ENCODE data around the gene MEG3. TPM values are rescaled to one million over a fixed set of nuclear protein-coding genes. Genes with fewer than 3 reads are reported as not detected.

MEG3 gene
- total and polyA plus RNA-seq, 8 donors = 15.9 to 398 (median 329) TPM

DNA sequence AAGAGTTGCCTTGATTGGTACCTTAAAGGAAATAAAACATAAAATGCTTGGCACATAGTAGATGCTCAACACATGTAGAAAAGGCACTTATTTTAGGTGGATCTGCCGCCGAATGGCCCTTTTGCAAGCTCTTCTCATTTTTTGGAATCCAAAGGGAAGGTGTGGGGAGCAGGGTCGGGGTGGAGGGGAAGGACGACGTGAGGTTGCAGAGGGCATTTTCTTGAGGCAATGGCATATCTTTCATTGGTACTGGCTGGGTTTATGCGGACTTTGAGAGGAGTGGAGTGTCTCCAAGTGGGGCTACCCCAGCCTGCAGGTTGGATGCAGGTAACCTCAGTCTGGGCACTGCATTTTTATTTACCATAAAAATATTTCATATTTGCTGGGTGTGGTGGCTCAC lies 69.5 kb downstream of the MEG3 start:
- no peak overlapping the region for H3K27ac ChIP-seq
- peaks cover 9 to 72% of the 10 kb centered on the region in 2 donors for H3K27me3 ChIP-seq
- peaks cover 0 to 6% of the 10 kb centered on the region in 2 donors for H3K4me1 ChIP-seq
- ATAC-seq (no peak), DNase-seq (no peak)
- TF ChIP-seq, protein P1, sequence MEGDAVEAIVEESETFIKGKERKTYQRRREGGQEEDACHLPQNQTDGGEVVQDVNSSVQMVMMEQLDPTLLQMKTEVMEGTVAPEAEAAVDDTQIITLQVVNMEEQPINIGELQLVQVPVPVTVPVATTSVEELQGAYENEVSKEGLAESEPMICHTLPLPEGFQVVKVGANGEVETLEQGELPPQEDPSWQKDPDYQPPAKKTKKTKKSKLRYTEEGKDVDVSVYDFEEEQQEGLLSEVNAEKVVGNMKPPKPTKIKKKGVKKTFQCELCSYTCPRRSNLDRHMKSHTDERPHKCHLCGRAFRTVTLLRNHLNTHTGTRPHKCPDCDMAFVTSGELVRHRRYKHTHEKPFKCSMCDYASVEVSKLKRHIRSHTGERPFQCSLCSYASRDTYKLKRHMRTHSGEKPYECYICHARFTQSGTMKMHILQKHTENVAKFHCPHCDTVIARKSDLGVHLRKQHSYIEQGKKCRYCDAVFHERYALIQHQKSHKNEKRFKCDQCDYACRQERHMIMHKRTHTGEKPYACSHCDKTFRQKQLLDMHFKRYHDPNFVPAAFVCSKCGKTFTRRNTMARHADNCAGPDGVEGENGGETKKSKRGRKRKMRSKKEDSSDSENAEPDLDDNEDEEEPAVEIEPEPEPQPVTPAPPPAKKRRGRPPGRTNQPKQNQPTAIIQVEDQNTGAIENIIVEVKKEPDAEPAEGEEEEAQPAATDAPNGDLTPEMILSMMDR (IDR thresholded peaks at IDR 0.05) = no peak
- no peak overlapping the region for H3K4me3 ChIP-seq
- H3K36me3 ChIP-seq = no peaks in the 10 kb centered on the region
- intact Hi-C loops (cut with DNase I) = no loop called here
- H3K9me3 ChIP-seq = no peaks in the 10 kb centered on the region

DNA sequence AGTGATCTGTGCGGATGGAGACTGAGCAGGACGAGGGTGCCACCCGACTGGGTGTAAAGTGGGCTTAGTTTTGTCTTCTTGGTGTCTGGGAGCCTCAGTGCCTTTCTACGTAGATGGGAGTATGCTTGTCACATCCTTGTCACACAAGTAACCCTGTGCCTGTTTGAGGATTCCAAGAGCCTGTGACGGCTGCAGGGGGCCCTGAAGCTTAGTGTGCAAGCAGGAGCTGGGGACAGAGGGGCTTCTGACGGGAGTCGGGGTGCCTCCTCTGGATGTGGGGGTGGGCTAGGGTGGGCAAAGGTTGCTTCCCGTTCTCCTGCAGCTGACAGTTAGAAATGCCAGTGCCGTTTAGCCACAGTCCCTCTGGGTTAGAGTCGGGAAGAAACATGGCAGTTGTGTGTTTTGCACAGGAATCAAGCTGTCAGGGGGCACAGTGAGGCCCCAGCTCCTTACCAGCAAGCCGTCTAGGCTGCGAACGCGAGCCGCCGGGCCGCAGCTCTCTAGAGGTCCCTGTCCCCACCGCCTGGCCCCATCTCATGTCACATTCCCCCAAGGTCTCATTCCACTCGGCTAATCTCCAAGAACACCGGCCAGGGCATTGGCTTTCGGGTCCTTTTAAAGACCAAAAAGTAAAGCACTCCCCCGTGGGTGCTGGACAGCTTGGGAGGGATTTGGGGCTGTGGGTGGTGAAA lies 70.6 kb downstream of the MEG3 start:
- Histone ChIP-seq H3K4me1 (peaks cover 0 to 9% of the 10 kb centered on the region in 2 donors), H3K4me3 (no peak overlapping the region), H3K9me3 (no peaks in the 10 kb centered on the region), H3K27ac (no peak overlapping the region), H3K27me3 (peaks cover 9 to 83% of the 10 kb centered on the region in 2 donors), H3K36me3 (no peaks in the 10 kb centered on the region)
- ATAC-seq = no peak
- TF ChIP-seq, protein P1 (IDR thresholded peaks at IDR 0.05) = no peak
- peak in 1 of 4 donors; percentile 19 for DNase-seq
- intact Hi-C loops (cut with DNase I) = no loop called here

DNA sequence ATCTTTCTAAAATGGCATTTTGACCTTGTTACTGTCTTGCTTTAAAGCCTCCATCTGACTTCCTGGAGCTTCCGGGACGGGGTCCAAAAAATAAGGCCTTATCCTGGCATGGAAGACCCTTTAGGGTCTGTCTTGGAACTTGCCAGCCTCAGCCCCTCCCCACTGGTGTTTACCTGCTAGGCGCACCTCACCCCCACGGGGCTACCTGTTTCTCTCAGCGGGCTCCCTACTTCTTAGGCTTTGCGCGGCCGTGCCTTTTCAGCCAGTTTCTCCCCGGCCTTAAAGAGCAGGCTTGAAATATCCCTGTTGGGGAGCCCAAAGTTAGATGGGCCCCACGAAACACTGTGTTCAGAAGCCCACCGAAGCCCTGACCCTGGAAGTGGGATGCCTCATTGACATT lies 72.5 kb downstream of the MEG3 start:
- H3K27ac ChIP-seq = no peak overlapping the region
- no peak overlapping the region for H3K4me3 ChIP-seq
- DNase-seq (peak in 1 of 4 donors; percentile 34), ATAC-seq (no peak)
- H3K36me3 ChIP-seq = no peaks in the 10 kb centered on the region
- no peaks in the 10 kb centered on the region for H3K9me3 ChIP-seq
- TF ChIP-seq, protein P1 (IDR thresholded peaks at IDR 0.05) = no peak
- intact Hi-C loops (cut with DNase I) = no loop called here
- peaks cover 13 to 91% of the 10 kb centered on the region in 2 donors for H3K27me3 ChIP-seq
- peaks cover 0 to 9% of the 10 kb centered on the region in 2 donors for H3K4me1 ChIP-seq

DNA sequence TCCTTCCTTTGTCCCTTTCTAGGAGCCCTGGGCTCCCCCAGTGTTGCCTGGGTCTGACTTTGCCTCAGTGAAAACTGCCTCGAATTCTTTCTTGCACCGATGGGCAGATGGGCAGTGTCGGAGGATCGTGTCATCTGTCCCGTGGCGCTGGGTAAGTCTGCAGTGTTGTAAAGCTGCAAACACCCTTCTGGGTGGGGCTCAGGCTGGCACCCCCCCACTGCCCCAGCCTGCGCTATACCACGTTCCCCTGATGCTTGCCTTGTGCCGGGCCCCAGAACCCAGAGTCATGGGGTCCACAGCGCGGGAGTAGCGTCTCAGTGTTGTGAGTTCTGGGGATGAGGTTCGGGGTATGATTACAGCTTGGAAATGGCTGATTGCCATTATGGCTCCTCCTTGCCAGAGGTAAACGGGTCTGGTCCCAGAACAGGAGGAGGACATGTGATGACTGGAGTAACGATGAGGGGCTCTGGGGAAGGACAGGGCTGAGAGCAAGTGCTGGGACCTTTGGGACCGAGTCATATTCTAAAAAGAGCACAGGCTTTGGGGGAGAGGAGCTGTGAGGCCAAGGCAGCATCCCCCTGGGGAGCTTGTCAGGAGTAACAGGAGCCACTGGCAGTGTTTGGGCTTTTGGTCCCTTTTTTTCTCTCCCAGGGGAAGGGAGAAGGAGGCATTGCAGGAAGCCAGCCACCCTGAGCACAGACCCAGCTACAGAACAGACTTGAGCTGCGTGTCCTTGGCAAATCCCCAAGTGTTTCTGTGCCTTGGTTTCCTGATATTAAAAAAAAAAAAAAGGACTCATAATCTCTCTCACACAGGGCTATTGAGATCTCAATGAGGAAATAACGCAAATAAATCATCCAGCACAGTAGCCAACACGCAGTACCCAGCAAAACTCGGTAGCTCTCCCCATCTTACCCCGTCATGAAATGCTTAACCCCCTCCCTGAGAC lies 73.3 kb downstream of the MEG3 start:
- Histone ChIP-seq H3K36me3 (no peaks in the 10 kb centered on the region), H3K9me3 (no peaks in the 10 kb centered on the region), H3K4me3 (no peak overlapping the region), H3K27ac (no peak overlapping the region), H3K27me3 (peaks cover 18 to 96% of the 10 kb centered on the region in 2 donors), H3K4me1 (peaks cover 0 to 9% of the 10 kb centered on the region in 2 donors)
- peak in 2 of 4 donors; percentile 16 to 49 for DNase-seq
- intact Hi-C loops (cut with DNase I) = no loop called here
- ATAC-seq = no peak
- TF ChIP-seq, protein P1 (IDR thresholded peaks at IDR 0.05) = no peak
